Measurements from ENCODE around the gene RAPGEF4. TPM values are rescaled to one million over a fixed set of nuclear protein-coding genes. Genes with fewer than 3 reads are reported as not detected.

The RAPGEF4 gene
- total RNA-seq, 1 experiment from 2014 or later = 1.4 TPM

DNA sequence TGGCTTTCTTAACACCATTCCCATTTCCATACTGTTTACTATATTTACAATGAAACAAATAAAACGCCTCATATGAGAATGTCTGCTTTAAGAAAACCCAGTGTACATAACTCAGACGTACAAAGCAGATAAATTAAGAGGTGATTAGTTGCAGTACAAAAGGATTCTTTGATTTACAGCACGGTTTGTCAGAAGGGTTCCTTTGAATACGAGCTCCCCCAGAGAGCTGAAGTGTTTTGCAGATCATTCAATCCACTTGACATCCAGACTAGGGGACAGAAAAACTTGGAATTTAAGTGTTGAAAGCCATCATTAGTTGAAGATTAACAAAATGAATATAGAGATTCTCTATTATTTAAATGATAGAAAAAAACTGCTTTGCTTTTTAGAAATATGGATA lies 72.5 kb downstream of the RAPGEF4 start:
- Histone ChIP-seq H3K23ac (ENCODE audit: insufficient read length, low read depth, low read length) (no peak overlapping the region), H3K79me1 (ENCODE audit: insufficient read depth, low read depth, low read length, poor library complexity, severe bottlenecking) (no peaks in the 10 kb centered on the region), H3K4me2 (ENCODE audit: insufficient read depth, insufficient read length, low read length) (no peak overlapping the region), H2BK12ac (ENCODE audit: insufficient read length, low read depth, low read length) (no peak overlapping the region), H3K18ac (ENCODE audit: insufficient read length, low read depth, low read length) (no peak overlapping the region), H2BK5ac (ENCODE audit: insufficient read length, low read length) (no peak overlapping the region), H3T11ph (ENCODE audit: low read length) (no peak overlapping the region), H2BK20ac (ENCODE audit: low read depth, low read length, poor library complexity, severe bottlenecking) (no peak overlapping the region), H3K27me3 (ENCODE audit: insufficient read depth, low read length) (no peaks in the 10 kb centered on the region), H2BK120ac (ENCODE audit: low read depth, low read length, poor library complexity, severe bottlenecking) (no peak overlapping the region), H3K9ac (ENCODE audit: extremely low read depth, insufficient read length, low read length) (no peak overlapping the region), H3K79me2 (ENCODE audit: insufficient read depth, low read length) (no peaks in the 10 kb centered on the region), H3K4me1 (ENCODE audit: insufficient read depth, low read length) (no peaks in the 10 kb centered on the region), H3K9me3 (ENCODE audit: control insufficient read depth, low read depth, low read length) (no peaks in the 10 kb centered on the region), H3K23me2 (ENCODE audit: insufficient read length, low read depth, low read length, poor library complexity, severe bottlenecking) (no peaks in the 10 kb centered on the region), H2AK5ac (ENCODE audit: insufficient read length, low read length) (no peak overlapping the region), H2BK15ac (ENCODE audit: low read depth, low read length) (no peak overlapping the region), H4K8ac (replicated peaks; ENCODE audit: insufficient read length, low read depth, low read length) (no peak overlapping the region), H4K91ac (ENCODE audit: insufficient read length, low read depth, low read length) (no peak overlapping the region), H4K5ac (ENCODE audit: insufficient read length, low read depth, low read length) (no peak overlapping the region), H3K27ac (ENCODE audit: insufficient read length, low read depth, low read length) (no peak overlapping the region), H2AFZ (ENCODE audit: low read length) (no peak overlapping the region), H3K4ac (ENCODE audit: low read depth, low read length) (no peak overlapping the region), H4K20me1 (ENCODE audit: control insufficient read depth, insufficient read depth, insufficient read length) (no peaks in the 10 kb centered on the region), H3K14ac (ENCODE audit: insufficient read depth, low read length) (no peak overlapping the region), H3K56ac (ENCODE audit: insufficient read length, low read depth, low read length) (no peak overlapping the region)
- no peak overlapping the region for H3K4me3 Mint-ChIP-seq
- no CpG with 5 or more reads among the region's 4 CpGs for WGBS (ENCODE audit: extremely low coverage, insufficient read length, low lambda C conversion rate)
- peaks cover 10 to 12% of the 10 kb centered on the region in 2 experiments for H3K9me3 Mint-ChIP-seq
- no peaks in the 10 kb centered on the region; the same call in 1 of the 2 replicates for H3K27me3 Mint-ChIP-seq (ENCODE audit: low read depth)
- DNase-seq = no peak
- peaks cover 9 to 13% of the 10 kb centered on the region in 2 experiments for H3K4me1 Mint-ChIP-seq
- H3K27ac Mint-ChIP-seq = no peak overlapping the region
- H3K36me3 Mint-ChIP-seq (ENCODE audit: insufficient read depth in 1 of 3, low read depth in 3 of 3) = peaks cover 1 to 12% (median 11%) of the 10 kb centered on the region in 3 experiments; a peak in 5 of 7 replicates
- TF ChIP-seq, protein P1, sequence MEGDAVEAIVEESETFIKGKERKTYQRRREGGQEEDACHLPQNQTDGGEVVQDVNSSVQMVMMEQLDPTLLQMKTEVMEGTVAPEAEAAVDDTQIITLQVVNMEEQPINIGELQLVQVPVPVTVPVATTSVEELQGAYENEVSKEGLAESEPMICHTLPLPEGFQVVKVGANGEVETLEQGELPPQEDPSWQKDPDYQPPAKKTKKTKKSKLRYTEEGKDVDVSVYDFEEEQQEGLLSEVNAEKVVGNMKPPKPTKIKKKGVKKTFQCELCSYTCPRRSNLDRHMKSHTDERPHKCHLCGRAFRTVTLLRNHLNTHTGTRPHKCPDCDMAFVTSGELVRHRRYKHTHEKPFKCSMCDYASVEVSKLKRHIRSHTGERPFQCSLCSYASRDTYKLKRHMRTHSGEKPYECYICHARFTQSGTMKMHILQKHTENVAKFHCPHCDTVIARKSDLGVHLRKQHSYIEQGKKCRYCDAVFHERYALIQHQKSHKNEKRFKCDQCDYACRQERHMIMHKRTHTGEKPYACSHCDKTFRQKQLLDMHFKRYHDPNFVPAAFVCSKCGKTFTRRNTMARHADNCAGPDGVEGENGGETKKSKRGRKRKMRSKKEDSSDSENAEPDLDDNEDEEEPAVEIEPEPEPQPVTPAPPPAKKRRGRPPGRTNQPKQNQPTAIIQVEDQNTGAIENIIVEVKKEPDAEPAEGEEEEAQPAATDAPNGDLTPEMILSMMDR (conservative IDR thresholded peaks at IDR 0.05) = no peak
